GM19324 (cell line): ENCODE results near the gene UBXN11.
"Not testable (repeated sequence)": the region's sequence is repeated elsewhere in the genome, so short reads cannot be mapped to it uniquely, and the experiment has no call there.

Experiments
- ATAC-seq: cut with Tn5 transposase; IDR thresholded peaks from one replicate; pipeline ENCODE4 v1.9.1; 2021; ENCODE audit warnings: mild to moderate bottlenecking, moderate library complexity; ENCODE audit not compliant: unreplicated experiment, low FRiP score

Gene UBXN11

GRCh38 chr1:26307966-26308899 is 1.8 kb upstream of the UBXN11 start:
- not testable (repeated sequence) for ATAC-seq

GRCh38 chr1:26307363-26307781 is 936 bp upstream of the UBXN11 start:
- no peak for ATAC-seq

GRCh38 chr1:26305667-26306289 is 658 bp downstream of the UBXN11 start:
- peak; percentile 11 for ATAC-seq

- no peak for ATAC-seq
These were observed 3.6 kb downstream of the UBXN11 start for GRCh38 chr1:26302733-26303405.

- no peak for ATAC-seq
These were observed 5.7 kb downstream of the UBXN11 start for GRCh38 chr1:26300578-26301275.

- ATAC-seq, result no peak
These were observed 8.7 kb downstream of the UBXN11 start for GRCh38 chr1:26297791-26298124.

- ATAC-seq, result no peak
These were observed 9.2 kb downstream of the UBXN11 start for GRCh38 chr1:26297057-26297790.

- no peak for ATAC-seq
These were observed 9.9 kb downstream of the UBXN11 start for GRCh38 chr1:26296340-26297056.

GRCh38 chr1:26295194-26296138 is 11.0 kb downstream of the UBXN11 start:
- no peak for ATAC-seq

- no peak for ATAC-seq
These were observed 12.4 kb downstream of the UBXN11 start for GRCh38 chr1:26293911-26294463.

- not testable (repeated sequence) for ATAC-seq
These were observed 13.7 kb downstream of the UBXN11 start for GRCh38 chr1:26292735-26293134.

- ATAC-seq, result no peak
These were observed 14.5 kb downstream of the UBXN11 start for GRCh38 chr1:26291939-26292338.

GRCh38 chr1:26291433-26291832 is 15.0 kb downstream of the UBXN11 start:
- ATAC-seq, result no peak

GRCh38 chr1:26290882-26291261 is 15.6 kb downstream of the UBXN11 start:
- no peak for ATAC-seq

- ATAC-seq, result no peak
These were observed 16.1 kb downstream of the UBXN11 start for GRCh38 chr1:26290122-26290881.

- peak; percentile 47 for ATAC-seq
These were observed 17.0 kb downstream of the UBXN11 start for GRCh38 chr1:26289158-26290059.
